Measurements from ENCODE around the gene SBNO2. TPM values are rescaled to one million over a fixed set of nuclear protein-coding genes. Genes with fewer than 3 reads are reported as not detected.

SBNO2 gene
- total and polyA plus RNA-seq, 2 donors (not counting 3 experiments of a cell fraction or from before 2014, with no cell fraction given) = 31.4 to 65.7 TPM

GRCh38 chr19:1076951-1077350 lies 97.1 kb downstream of the SBNO2 start:
- H3K36me3 ChIP-seq (ENCODE audit: control insufficient read depth in 2 of 2, extremely low read depth in 1 of 2, insufficient read depth in 2 of 2, low read length in 2 of 2) = no peaks in the 10 kb centered on the region
- H3K9me1 ChIP-seq (replicated peaks; ENCODE audit: control insufficient read depth, extremely low read depth, insufficient read depth, low read length) = no peaks in the 10 kb centered on the region
- H3K4me1 ChIP-seq (ENCODE audit: control insufficient read depth, extremely low read depth, insufficient read depth, low read length) = no peaks in the 10 kb centered on the region
- no peak for DNase-seq (ENCODE audit: low read depth, low spot score)
- CTCF ChIA-PET = interaction anchor here (0.6 to 2.4 kb wide), 2 partner anchors 12 to 16 kb away, joined by 3 to 6 read pairs; no protein-coding TSS in a partner anchor
- H3K9me3 ChIP-seq (replicated peaks; ENCODE audit: control insufficient read depth, insufficient read depth, low read length) = no peaks in the 10 kb centered on the region
- H3K9ac ChIP-seq (replicated peaks; ENCODE audit: extremely low read depth, insufficient read depth, low read length) = no peak overlapping the region
- H3K27ac ChIP-seq (ENCODE audit: insufficient read depth, low read depth, low read length) = no peak overlapping the region
- TF ChIP-seq FOS (IDR thresholded peaks at IDR 0.05; ENCODE audit: borderline replicate concordance, insufficient read depth, low read length) (no peak), CTCF (IDR thresholded peaks at IDR 0.05; ENCODE audit: extremely low read depth in 1 of 2, insufficient read depth in 1 of 2, low read depth in 1 of 2, low read length in 2 of 2) (no peak), JUN (IDR thresholded peaks at IDR 0.05; ENCODE audit: borderline replicate concordance, insufficient read depth, insufficient read length, low read depth) (no peak), MYC (IDR thresholded peaks at IDR 0.05; ENCODE audit: low read depth, low read length) (no peak), GATA2 (IDR thresholded peaks at IDR 0.05; ENCODE audit: insufficient read depth, insufficient read length, low read depth, low read length) (no peak), POLR2AphosphoS5 (IDR thresholded peaks at IDR 0.05; ENCODE audit: insufficient read depth, low read depth, low read length) (no peak), MAX (IDR thresholded peaks at IDR 0.05; ENCODE audit: insufficient read depth, insufficient read length) (no peak), EZH2 (IDR thresholded peaks at IDR 0.05; ENCODE audit: borderline replicate concordance, low read depth, low read length, severe bottlenecking) (no peak), POLR2A (IDR thresholded peaks at IDR 0.05; ENCODE audit: low read depth, low read length) (no peak)
- H3K27me3 ChIP-seq (ENCODE audit: control insufficient read depth in 2 of 2, insufficient read depth in 2 of 2, low read length in 2 of 2) = no peaks in the 10 kb centered on the region
- H3K79me2 ChIP-seq (ENCODE audit: control insufficient read depth, insufficient read depth, low read length) = no peaks in the 10 kb centered on the region
- no peaks in the 10 kb centered on the region for H4K20me1 ChIP-seq (replicated peaks; ENCODE audit: control insufficient read depth, extremely low read depth, insufficient read depth, low read length)
- FAIRE-seq = no peak
- H3K4me3 ChIP-seq (replicated peaks in 1 of 3; ENCODE audit: insufficient read depth in 1 of 3, low read depth in 1 of 3, low read length in 3 of 3) = no peak overlapping the region
- dilution Hi-C loops (cut with MboI; ENCODE audit: extremely low pct_ligation_motif_present, low sequenced_read_pairs) = no loop called here
- intact Hi-C loops (cut with micrococcal nuclease) = no loop called here
- H3K4me2 ChIP-seq (ENCODE audit: insufficient read depth, low read length) = no peak overlapping the region
- no peak overlapping the region for H2AFZ ChIP-seq (ENCODE audit: low read depth, low read length)
- POLR2A ChIA-PET = no interaction called here
- BruUV-seq (replicated peaks) = no TSS peak

All from endothelial cell of umbilical vein (primary cell).